Colonic mucosa (tissue), 4 donors: ENCODE data around the gene TRMU. TPM values are rescaled to one million over a fixed set of nuclear protein-coding genes. Genes with fewer than 3 reads are reported as not detected.

Experiments used
- DNase-seq: peaks from one replicate; pipeline ENCODE4 v3.0.0-alpha.2; 2020
- H3K27ac ChIP-seq: fragments of 200-600 bp; one replicate; pipeline ENCODE4 v1.8.0; 2021
- H3K27me3 ChIP-seq: fragments of 200-600 bp; one replicate; pipeline ENCODE4 v1.8.0; 2021
- H3K36me3 ChIP-seq: fragments of 200-600 bp; one replicate; pipeline ENCODE4 v1.8.0; 2021
- H3K4me1 ChIP-seq: fragments of 200-600 bp; one replicate; pipeline ENCODE4 v1.8.0; 2021; ENCODE audit warnings: mild to moderate bottlenecking
- H3K4me3 ChIP-seq: fragments of 200-600 bp; one replicate; pipeline ENCODE4 v1.8.0; 2021
- H3K9ac ChIP-seq, 2 donors: one replicate each; pipeline ENCODE4 v1.7.0; 2013; ENCODE audit warnings: control low read depth in 2 of 2, low read depth in 2 of 2, low read length in 2 of 2
- H3K9me3 ChIP-seq: fragments of 200-600 bp; one replicate; pipeline ENCODE4 v1.8.0; 2021
- CTCF ChIP-seq: fragments of 200-600 bp; IDR thresholded peaks from one replicate; pipeline ENCODE4 v1.8.0; 2022; ENCODE audit warnings: antibody characterized with exemption, mild to moderate bottlenecking
- intact Hi-C: fragments of 100-400 bp; cut with DNase I; formaldehyde crosslinking; loops from one replicate; pipeline ENCODE4 v1.14.1; 2022
- total RNA-seq, 2 donors: library from RNA; stranded (reverse); fragmentation: NEBNext Ultra II Directional in 1 of 2; extraction: Animal tissue kit (Norgen Biotek cat#: 25700) in 1 of 2; gene quantifications; one replicate each; pipeline ENCODE4 v1.2.1, GENCODE V29; 2021
- donor health status: healthy.
- donor health status: DM: no; HTN: no; CAD: no.
- donor health status: DM: no; HTN: no; CAD: no.

TRMU gene
- total RNA-seq, 2 donors from 2014 or later = 25.2 to 71.8 TPM

GRCh38 chr22:46331496-46331895 lies 4.0 kb upstream of the TRMU start:
- H3K9me3 ChIP-seq = no peaks in the 10 kb centered on the region
- no peak for TF ChIP-seq CTCF
- no peaks in the 10 kb centered on the region for H3K36me3 ChIP-seq
- H3K4me3 ChIP-seq = no peak overlapping the region
- intact Hi-C loops = no loop called here
- DNase-seq = no peak
- no peak overlapping the region for H3K9ac ChIP-seq
- H3K27ac ChIP-seq = no peak overlapping the region
- H3K27me3 ChIP-seq = no peaks in the 10 kb centered on the region
- peaks cover 1% of the 10 kb centered on the region for H3K4me1 ChIP-seq

- intact Hi-C loops = no loop called here
- DNase-seq = peak; percentile 43
- peak overlapping the region; percentile 76 for H3K27ac ChIP-seq
Observed at GRCh38 chr22:46336119-46337078, 885 bp downstream of the TRMU start.

GRCh38 chr22:46337870-46338269 lies 2.4 kb downstream of the TRMU start:
- Histone ChIP-seq H3K27ac (no peak overlapping the region), H3K4me1 (peaks cover 6% of the 10 kb centered on the region), H3K9ac (no peak overlapping the region), H3K4me3 (no peak overlapping the region), H3K27me3 (no peaks in the 10 kb centered on the region), H3K36me3 (peaks cover 18% of the 10 kb centered on the region), H3K9me3 (no peaks in the 10 kb centered on the region)
- no peak for DNase-seq
- intact Hi-C loops = no loop called here
- TF ChIP-seq CTCF = no peak

More at GRCh38 chr22:46336119-46337078, 885 bp downstream of the TRMU start:
- peak overlapping the region; percentile 80 for H3K4me3 ChIP-seq
- H3K36me3 ChIP-seq = peaks cover 10% of the 10 kb centered on the region
- no peaks in the 10 kb centered on the region for H3K27me3 ChIP-seq
- peaks cover 6% of the 10 kb centered on the region for H3K4me1 ChIP-seq
- peak overlapping the region; percentile 88 to 91 for H3K9ac ChIP-seq
- TF ChIP-seq CTCF = no peak
- no peaks in the 10 kb centered on the region for H3K9me3 ChIP-seq

- intact Hi-C loops = no loop called here
- Histone ChIP-seq H3K27me3 (no peaks in the 10 kb centered on the region), H3K9ac (no peak overlapping the region), H3K9me3 (no peaks in the 10 kb centered on the region), H3K4me1 (peaks cover 6% of the 10 kb centered on the region), H3K27ac (no peak overlapping the region), H3K36me3 (peaks cover 25% of the 10 kb centered on the region), H3K4me3 (no peak overlapping the region)
- DNase-seq = no peak
- no peak for TF ChIP-seq CTCF
Observed at GRCh38 chr22:46338636-46339035, 3.1 kb downstream of the TRMU start.

- H3K4me1 ChIP-seq = peaks cover 6% of the 10 kb centered on the region
- no peak for DNase-seq
- no peaks in the 10 kb centered on the region for H3K9me3 ChIP-seq
- H3K36me3 ChIP-seq = peaks cover 31% of the 10 kb centered on the region
- no peak overlapping the region for H3K27ac ChIP-seq
- H3K9ac ChIP-seq = no peak overlapping the region
- H3K27me3 ChIP-seq = no peaks in the 10 kb centered on the region
- intact Hi-C loops = no loop called here
- no peak for TF ChIP-seq CTCF
- H3K4me3 ChIP-seq = no peak overlapping the region
Observed at GRCh38 chr22:46339956-46340355, 4.4 kb downstream of the TRMU start.
